GM18507 (cell line): ENCODE data around the gene AACS.
A peak's percentile ranks its signal among the peaks of the same experiment; 100 is the strongest.
"Not testable (repeated sequence)": the region's sequence is repeated elsewhere in the genome, so short reads cannot be mapped to it uniquely, and the experiment has no call there.

ENCODE experiments used
- DNase-seq: peaks from one replicate; pipeline ENCODE4 v3.0.0; 2011; ENCODE audit warnings: low read depth; ENCODE audit not compliant: insufficient read length; ENCODE audit errors: extremely low spot score
- FAIRE-seq: peaks from 2 replicates; lab custom pipeline; 2011; peaks lifted over from hg19 to GRCh38; lab: Jason Lieb, UNC

AACS gene

DNA sequence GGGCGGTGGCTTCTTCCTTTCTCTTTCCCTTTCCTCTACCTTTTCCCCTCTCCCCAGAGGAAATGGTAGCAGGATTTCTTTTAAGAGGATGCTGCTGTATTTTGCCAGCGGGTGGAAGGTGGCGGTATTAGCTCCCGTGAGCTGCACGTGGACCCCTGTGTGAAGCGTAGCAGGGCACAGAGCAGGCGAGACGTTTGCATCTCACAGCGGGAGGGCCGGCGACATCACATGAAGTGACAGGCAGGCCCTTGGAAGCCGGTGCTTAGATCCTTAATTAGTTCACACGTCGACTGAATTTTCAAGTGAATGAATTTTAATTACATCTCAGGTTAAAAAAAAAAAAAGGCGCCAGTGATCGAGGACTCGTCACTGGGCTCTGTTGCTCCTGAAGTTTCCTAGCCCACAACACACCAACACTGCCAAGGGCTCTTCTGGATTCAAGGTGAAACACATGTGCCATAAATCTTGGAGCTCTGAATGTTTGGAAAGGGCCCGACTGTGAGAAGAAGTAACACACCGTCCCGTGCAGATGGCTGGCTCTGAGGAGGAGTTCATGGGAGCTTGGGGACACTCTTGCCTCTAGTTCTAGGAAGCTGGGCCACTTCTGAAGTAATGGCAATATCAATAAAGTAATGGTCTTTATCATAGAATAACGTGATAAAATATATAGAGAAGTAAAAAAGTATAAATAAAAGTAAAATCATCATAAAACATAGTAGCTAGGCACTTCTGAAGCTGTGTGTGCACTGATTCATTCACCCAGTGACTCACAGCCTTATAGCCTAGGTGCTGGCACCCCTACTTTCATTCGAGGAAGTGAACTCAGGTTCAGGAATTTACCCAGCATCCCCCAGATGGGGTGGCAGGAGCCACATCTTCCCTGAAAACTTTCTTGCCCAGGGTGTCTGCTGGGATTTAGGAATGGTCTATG lies 75.3 kb downstream of the AACS start:
- DNase-seq (no peak), FAIRE-seq (no peak)

- not testable (repeated sequence) for DNase-seq, FAIRE-seq
Observed at GRCh38 chr12:125141210-125141573, 76.0 kb downstream of the AACS start.

DNA sequence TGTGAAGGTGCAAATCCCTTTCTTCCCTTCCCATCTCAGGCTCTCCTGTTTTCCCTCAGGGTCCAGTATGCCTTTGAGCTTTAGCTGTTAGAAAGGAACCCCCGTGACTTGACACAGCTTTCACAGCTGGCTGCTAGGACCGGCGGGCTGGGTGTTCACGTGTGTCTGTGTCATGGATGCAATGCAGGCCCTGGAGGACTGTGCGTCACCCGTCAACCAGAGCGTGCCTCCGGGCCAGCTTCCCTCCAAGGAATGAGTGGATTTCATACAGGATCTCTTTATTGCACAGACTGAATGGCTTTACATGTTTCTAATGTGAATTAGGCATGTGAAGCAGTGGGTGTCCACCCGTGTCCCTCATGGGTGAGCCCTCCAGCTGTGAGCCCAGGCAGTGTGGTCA lies 77.4 kb downstream of the AACS start:
- FAIRE-seq (no peak), DNase-seq (no peak)

GRCh38 chr12:125143491-125143890 lies 78.3 kb downstream of the AACS start:
- no peak for DNase-seq
- FAIRE-seq: no peak

DNA sequence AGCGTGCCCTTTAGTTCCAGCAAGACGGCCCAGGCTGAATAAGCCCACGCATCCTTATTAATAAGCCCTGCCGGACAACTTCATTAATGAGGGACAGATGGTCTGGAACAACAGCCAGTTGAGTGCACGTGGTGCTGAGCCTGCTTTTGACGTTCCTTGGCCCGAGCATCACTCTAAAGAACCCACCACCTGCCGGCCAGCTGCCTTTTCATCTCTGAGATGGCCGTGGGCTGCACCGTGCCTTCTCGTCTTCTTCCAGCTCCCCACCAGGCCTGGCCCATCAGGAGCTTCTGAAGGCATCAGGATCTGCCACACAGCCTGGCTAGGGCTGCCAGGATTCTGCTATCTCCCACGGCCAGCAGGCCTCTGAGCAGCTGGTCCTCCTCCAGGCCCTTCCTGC lies 80.0 kb downstream of the AACS start:
- DNase-seq: no peak

DNA sequence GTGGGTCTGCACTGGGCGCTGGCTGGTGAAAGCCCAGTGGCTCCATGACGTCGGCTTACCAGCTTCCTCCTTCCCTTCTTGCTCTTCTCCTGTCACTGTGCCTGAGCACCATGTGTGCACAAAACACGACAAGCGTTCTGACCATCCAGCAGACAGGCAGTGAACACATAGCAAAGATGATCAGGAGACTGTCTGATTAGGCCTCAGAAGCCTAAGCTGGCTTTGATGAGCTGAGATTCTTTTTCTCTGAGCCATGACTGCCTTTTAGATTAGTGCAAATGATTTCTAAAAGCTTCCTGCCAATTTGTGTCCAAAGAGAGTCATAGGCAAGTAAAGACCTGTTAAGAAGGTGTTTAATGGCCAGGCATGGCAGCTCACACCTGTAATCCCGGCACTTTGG lies 83.1 kb downstream of the AACS start:
- FAIRE-seq (peak; percentile 45), DNase-seq (no peak)

More for the DNA sequence above, 80.0 kb downstream of the AACS start:
- no peak for FAIRE-seq

- FAIRE-seq: peak; percentile 95
Observed at GRCh38 chr12:125149160-125150108, 84.2 kb downstream of the AACS start.

DNA sequence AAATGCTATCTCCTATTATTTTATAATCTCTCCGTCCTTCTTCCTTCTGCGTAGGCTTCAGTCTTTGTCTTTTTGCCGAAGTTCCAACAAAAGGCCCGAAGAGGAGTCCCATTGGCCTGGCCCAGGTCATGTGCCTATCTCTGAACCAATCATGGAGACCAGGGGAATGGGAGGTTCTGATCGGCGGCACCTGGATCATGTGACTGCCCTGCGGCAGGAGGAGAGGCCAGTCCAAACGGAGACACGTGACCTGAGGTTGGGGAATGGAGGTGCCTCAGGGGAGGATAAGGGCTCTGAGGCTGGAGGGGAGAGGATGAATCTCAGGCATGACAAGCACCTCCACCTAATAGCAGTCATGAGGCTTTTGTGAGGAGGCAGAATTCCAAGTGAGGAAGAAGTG lies 86.0 kb downstream of the AACS start:
- DNase-seq (no peak), FAIRE-seq (no peak)

More at GRCh38 chr12:125149160-125150108, 84.2 kb downstream of the AACS start:
- peak; percentile 69 for DNase-seq

- DNase-seq: no peak
- no peak for FAIRE-seq
Observed at GRCh38 chr12:125152463-125152862, 87.2 kb downstream of the AACS start.

DNA sequence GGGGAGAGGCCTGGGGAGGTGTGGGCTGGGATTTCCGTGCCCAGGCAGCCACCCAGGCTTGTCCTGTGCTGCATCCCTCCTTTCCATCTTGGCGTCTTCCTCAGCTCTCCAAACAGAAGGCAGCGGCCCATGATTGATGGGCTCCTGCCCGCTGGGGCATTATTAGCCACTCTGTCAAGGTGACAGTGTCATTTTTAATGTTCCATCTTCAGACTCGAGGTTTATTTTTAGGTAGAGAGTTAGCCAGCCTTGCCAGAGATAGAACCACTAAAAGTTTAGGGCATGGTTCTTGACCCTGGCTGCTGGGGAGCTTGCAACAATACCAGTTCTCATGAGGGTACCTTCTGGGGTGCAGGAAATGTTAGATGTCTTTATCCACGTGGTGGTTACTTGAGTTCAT lies 90.1 kb downstream of the AACS start:
- DNase-seq (no peak), FAIRE-seq (no peak)

DNA sequence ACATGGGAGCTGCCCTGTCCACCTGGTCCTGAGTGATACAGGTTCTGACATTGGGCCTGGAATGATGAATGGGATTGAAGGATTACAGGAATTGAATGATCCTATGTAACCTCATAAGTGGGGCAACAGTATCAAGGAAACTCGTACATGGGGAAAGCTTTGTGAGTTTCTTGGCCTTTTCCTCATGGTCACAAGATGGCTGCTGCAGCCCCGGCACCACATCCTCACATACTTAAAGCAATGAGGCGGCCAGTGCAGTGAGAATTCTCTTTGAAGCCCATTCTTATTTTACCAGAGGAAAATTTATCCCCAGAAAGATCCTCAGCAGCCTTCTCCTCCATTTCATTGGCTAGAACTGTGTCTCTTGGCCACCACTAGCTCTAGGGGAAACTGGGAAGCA lies 91.9 kb downstream of the AACS start:
- DNase-seq (no peak), FAIRE-seq (no peak)

DNA sequence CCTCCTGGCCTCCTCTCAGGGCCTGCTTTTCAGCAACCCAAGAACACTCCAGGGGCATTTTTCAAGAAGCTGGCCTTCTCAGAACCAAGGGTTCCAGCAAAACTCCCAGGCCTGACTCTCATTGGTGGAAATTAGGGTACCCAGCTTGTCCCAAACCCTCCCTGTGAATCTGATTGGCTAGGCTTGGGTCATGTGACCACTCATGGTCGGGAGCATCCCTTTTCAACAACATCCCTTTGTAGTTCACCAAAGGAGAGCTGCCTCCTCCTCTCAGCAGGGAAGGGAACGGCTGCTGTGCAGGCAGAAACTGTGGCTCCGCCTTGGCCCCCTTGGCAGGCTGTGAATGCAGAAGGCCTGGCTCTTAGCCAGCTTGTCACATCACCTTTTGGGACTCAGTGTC lies 94.5 kb downstream of the AACS start:
- FAIRE-seq (no peak), DNase-seq (no peak)

GRCh38 chr12:125160281-125160955 lies 95.2 kb downstream of the AACS start:
- no peak for FAIRE-seq

GRCh38 chr12:125161712-125162022 lies 96.4 kb downstream of the AACS start:
- no peak for FAIRE-seq
- DNase-seq: no peak

More at GRCh38 chr12:125160281-125160955, 95.2 kb downstream of the AACS start:
- DNase-seq: no peak

DNA sequence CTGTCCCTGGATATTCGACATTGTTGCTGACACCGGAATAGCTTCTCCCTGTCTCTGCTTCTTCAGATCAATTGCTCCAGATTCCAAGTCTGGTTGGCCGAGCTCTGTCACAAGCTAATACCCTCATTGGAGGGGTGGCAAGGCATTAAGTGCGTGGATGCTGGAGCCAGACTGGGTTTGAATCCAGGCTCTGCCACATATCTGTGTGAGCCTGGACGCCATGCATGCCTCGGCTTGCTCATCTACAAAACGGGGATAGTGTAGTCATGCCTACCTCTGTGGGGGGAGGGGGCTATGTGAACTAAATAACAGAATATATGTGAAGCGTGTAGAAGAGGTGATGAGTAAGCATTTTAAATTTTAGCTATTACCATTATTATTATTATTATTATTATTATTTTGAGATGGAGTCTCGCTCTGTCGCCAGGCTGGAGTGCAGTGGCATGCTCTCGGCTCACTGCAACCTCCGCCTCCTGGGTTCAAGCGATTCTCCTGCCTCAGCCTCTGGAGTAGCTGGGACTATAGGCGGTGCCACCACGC lies 97.3 kb downstream of the AACS start:
- no peak for DNase-seq
- no peak for FAIRE-seq

DNA sequence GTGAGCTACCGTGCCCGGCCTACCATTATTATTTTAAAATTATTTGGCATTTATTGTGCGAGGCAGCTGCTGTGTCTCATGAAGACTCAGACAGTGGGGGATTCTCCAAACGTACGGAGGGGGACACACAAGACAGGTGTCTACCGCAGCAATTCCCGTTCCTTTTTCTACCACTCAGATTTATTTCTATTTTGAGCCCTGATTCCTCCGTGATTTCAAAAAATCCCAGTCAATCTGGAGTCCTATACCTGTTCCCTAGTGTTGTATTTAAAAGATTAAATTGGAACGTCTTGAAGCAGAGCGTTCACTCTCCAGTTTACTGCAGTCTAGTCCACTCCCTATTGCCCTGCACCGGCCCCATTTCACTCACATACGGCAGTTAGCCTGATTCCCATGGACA lies 97.9 kb downstream of the AACS start:
- DNase-seq: no peak
- no peak for FAIRE-seq

GRCh38 chr12:125164541-125164940 lies 99.3 kb downstream of the AACS start:
- DNase-seq (no peak), FAIRE-seq (no peak)

- DNase-seq: no peak
- no peak for FAIRE-seq
Observed at GRCh38 chr12:125166041-125166440, 100.8 kb downstream of the AACS start.

DNA sequence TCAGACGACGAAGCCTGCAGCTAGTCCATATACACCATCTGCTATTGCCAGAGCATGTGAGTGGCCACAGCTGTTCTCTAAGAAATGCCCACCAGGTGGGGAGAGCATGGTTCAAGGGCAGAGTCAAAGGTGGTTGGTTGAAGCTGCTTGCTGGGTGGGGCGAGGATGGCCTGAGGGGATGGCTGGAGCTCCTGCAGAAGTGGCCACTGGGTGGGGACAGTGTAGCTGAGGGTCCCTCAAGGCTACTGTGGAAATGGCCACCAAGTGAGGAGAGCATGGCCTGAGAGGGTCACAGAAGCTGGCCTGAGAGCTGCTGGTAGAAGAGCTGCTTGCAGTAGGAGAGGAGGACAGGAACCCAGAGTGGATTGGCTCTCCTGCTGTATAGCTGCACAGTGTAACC lies 102.4 kb downstream of the AACS start:
- FAIRE-seq: no peak
- no peak for DNase-seq

DNA sequence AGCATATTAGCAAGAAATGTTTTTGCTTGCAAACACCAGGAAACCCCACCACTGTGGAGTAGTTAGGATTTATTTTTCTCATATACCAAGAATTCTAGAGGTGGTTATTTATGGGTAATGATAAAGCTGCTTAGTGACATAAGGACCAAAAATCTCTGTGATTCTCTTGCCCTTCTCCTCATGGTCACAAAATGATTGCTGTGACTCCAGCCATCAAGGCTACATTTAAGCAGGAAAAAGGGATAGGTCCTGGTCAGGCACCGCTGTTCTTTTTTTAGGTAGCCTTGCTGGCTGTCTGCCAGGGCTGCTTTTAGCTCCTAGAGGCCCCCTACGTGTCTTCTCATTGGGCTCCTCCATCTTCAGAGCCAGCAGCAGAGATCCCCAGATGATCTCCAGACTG lies 104.2 kb downstream of the AACS start:
- DNase-seq (no peak), FAIRE-seq (no peak)
